Measurements from ENCODE around the gene MATN3.

GRCh38 chr2:20060106-20060505 lies 47.6 kb upstream of the MATN3 start:
- TF ChIP-seq, protein P1, sequence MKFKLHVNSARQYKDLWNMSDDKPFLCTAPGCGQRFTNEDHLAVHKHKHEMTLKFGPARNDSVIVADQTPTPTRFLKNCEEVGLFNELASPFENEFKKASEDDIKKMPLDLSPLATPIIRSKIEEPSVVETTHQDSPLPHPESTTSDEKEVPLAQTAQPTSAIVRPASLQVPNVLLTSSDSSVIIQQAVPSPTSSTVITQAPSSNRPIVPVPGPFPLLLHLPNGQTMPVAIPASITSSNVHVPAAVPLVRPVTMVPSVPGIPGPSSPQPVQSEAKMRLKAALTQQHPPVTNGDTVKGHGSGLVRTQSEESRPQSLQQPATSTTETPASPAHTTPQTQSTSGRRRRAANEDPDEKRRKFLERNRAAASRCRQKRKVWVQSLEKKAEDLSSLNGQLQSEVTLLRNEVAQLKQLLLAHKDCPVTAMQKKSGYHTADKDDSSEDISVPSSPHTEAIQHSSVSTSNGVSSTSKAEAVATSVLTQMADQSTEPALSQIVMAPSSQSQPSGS (CRISPR knock-in tag; IDR thresholded peaks at IDR 0.05): no peak
- TF ChIP-seq EP300 (IDR thresholded peaks at IDR 0.05; ENCODE audit: low read length): no peak
- TF ChIP-seq, protein P2, sequence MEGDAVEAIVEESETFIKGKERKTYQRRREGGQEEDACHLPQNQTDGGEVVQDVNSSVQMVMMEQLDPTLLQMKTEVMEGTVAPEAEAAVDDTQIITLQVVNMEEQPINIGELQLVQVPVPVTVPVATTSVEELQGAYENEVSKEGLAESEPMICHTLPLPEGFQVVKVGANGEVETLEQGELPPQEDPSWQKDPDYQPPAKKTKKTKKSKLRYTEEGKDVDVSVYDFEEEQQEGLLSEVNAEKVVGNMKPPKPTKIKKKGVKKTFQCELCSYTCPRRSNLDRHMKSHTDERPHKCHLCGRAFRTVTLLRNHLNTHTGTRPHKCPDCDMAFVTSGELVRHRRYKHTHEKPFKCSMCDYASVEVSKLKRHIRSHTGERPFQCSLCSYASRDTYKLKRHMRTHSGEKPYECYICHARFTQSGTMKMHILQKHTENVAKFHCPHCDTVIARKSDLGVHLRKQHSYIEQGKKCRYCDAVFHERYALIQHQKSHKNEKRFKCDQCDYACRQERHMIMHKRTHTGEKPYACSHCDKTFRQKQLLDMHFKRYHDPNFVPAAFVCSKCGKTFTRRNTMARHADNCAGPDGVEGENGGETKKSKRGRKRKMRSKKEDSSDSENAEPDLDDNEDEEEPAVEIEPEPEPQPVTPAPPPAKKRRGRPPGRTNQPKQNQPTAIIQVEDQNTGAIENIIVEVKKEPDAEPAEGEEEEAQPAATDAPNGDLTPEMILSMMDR (IDR thresholded peaks at IDR 0.05 in 2 of 3, conservative IDR thresholded peaks at IDR 0.05 in 1 of 3; ENCODE audit: insufficient read depth in 2 of 3, low read depth in 1 of 3, low read length in 3 of 3): no peak

Data from K562 (cell line).